Activated B cell treated with CpG ODN at 0.5 μM for 24 hours (primary cell): ENCODE data around the gene ERVW-1. TPM values are rescaled to one million over a fixed set of nuclear protein-coding genes. Genes with fewer than 3 reads are reported as not detected.
A peak's percentile ranks its signal among the peaks of the same experiment; 100 is the strongest.

Experiments
- ATAC-seq: fragments of 200-7000 bp; cut with Tn5 transposase; one replicate; pipeline ENCODE4 v1.10.0; 2021; ENCODE audit warnings: low read depth, mild to moderate bottlenecking, moderate library complexity
- CTCF ChIA-PET: fragments of 350-600 bp; sonication (Branson Sonifier 250); formaldehyde crosslinking; loops from one replicate; lab custom pipeline; 2021; ENCODE audit warnings: antibody characterized with exemption; lab: Charles Lee
- POLR2A ChIA-PET: fragments of 350-600 bp; sonication (Branson Sonifier 250); formaldehyde crosslinking; loops from one replicate; lab custom pipeline; 2021; ENCODE audit warnings: antibody characterized with exemption; lab: Charles Lee
- DNase-seq: peaks from one replicate; pipeline ENCODE4 v3.0.0; 2022
- H3K27ac Mint-ChIP-seq: one replicate; pipeline ENCODE4 v1.8.0; 2020; ENCODE audit warnings: mixed read lengths
- H3K27me3 Mint-ChIP-seq: one replicate; pipeline ENCODE4 v1.8.0; 2021; ENCODE audit warnings: mixed read lengths
- H3K36me3 Mint-ChIP-seq: one replicate; pipeline ENCODE4 v1.8.0; 2021; ENCODE audit warnings: low read depth, mixed read lengths
- H3K4me1 Mint-ChIP-seq: one replicate; pipeline ENCODE4 v1.8.0; 2021; ENCODE audit warnings: mixed read lengths
- H3K4me3 Mint-ChIP-seq: one replicate; pipeline ENCODE4 v1.8.0; 2020; ENCODE audit warnings: mild to moderate bottlenecking, mixed read lengths
- H3K9me3 Mint-ChIP-seq: one replicate; pipeline ENCODE4 v1.8.0; 2020; ENCODE audit warnings: mixed read lengths
- intact Hi-C: fragments of 100-400 bp; cut with micrococcal nuclease; formaldehyde crosslinking; loops from one replicate; pipeline ENCODE4 v1.15.1; 2024
- total RNA-seq: library from RNA; stranded (reverse); gene quantifications from 2 replicates; pipeline ENCODE4 v1.2.3, GENCODE V29; 2022
- TF ChIP-seq, protein P1 (sequence below): fragments of 200-600 bp; IDR thresholded peaks from one replicate; pipeline ENCODE4 v1.8.0; 2022; ENCODE audit warnings: antibody characterized with exemption, mild to moderate bottlenecking

The ERVW-1 gene
- total RNA-seq, 1 donor from 2014 or later: not detected

DNA sequence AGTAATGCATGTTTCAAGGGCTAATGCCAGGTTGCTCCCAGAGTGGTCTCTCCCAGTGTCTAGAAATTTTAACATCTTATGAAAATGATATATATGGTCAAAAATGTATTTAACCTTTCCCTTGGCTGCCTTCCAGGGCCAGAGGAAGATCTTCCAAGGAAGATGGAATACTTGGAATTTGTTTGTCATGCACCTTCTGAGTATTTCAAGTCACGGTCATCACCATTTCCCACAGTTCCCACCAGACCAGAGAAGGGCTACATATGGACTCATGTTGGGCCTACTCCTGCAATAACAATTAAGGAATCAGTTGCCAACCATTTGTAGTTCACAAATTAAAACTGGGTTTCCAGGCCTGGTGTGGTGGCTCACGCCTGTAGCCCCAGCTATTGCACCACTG lies 21.5 kb downstream of the ERVW-1 start:
- ChIA-PET CTCF (no interaction called here), POLR2A (interaction anchor here (0.6 kb wide), 1 partner anchor 197 kb away, joined by 4 read pairs; no protein-coding TSS in a partner anchor)
- TF ChIP-seq, protein P1, sequence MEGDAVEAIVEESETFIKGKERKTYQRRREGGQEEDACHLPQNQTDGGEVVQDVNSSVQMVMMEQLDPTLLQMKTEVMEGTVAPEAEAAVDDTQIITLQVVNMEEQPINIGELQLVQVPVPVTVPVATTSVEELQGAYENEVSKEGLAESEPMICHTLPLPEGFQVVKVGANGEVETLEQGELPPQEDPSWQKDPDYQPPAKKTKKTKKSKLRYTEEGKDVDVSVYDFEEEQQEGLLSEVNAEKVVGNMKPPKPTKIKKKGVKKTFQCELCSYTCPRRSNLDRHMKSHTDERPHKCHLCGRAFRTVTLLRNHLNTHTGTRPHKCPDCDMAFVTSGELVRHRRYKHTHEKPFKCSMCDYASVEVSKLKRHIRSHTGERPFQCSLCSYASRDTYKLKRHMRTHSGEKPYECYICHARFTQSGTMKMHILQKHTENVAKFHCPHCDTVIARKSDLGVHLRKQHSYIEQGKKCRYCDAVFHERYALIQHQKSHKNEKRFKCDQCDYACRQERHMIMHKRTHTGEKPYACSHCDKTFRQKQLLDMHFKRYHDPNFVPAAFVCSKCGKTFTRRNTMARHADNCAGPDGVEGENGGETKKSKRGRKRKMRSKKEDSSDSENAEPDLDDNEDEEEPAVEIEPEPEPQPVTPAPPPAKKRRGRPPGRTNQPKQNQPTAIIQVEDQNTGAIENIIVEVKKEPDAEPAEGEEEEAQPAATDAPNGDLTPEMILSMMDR: no peak
- intact Hi-C loops: no loop called here
- Mint-ChIP-seq H3K4me3 (no peak overlapping the region), H3K27me3 (no peaks in the 10 kb centered on the region), H3K27ac (no peak overlapping the region), H3K9me3 (no peaks in the 10 kb centered on the region), H3K4me1 (no peaks in the 10 kb centered on the region), H3K36me3 (peaks cover 52% of the 10 kb centered on the region)
- ATAC-seq (no peak), DNase-seq (no peak)

DNA sequence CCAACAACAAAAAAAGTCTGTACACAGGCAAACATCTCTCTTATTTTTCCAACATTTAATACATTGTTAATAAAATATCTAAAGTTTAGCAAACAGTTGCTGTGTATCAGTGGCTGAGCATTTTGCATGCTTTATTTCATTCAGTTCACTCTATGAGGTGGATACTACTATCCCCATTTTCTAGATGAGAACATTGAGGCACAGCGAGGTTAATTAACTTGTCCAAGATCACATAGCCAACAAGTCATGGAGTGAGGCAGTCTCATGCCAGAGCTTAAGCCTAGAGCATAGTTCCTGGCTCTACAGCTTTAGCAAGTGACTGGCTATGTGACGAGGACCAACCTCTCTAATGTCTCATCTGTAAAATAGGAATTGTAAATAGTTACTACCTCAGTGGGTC lies 26.1 kb downstream of the ERVW-1 start:
- H3K4me1 Mint-ChIP-seq: peaks cover 8% of the 10 kb centered on the region
- no peaks in the 10 kb centered on the region for H3K9me3 Mint-ChIP-seq
- intact Hi-C loops: no loop called here
- H3K27ac Mint-ChIP-seq: no peak overlapping the region
- ATAC-seq (no peak), DNase-seq (no peak)
- no peak overlapping the region for H3K4me3 Mint-ChIP-seq
- POLR2A ChIA-PET: no interaction called here
- peaks cover 60% of the 10 kb centered on the region for H3K36me3 Mint-ChIP-seq
- no peaks in the 10 kb centered on the region for H3K27me3 Mint-ChIP-seq
- TF ChIP-seq, protein P1: no peak
- CTCF ChIA-PET: no interaction called here

DNA sequence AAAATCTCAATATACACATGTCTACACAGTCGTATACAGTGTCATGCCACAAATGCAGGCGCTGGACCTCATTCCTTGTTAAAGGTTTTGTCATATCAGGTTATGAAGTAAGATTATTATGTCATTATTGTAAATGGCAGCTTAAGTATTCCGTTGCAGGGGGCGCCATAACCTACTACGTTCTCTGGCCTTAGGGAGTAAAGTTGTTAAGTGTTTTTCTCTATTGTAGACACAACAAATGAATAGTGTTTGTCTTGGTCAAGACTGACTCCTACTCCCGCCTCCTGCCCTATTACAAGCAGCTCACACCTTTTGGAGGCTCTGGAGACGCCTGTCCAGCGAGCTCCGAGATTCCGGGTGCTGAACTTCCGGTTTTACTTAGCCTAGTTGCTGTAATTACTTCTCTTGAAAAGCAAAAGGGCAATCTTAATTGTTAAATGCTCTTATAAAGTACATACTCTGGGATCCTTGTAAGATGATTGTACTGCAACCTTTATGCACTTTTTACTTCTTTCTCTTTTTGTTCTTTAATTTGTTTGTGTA lies 29.5 kb downstream of the ERVW-1 start:
- TF ChIP-seq, protein P1: no peak
- Mint-ChIP-seq H3K36me3 (peaks cover 31% of the 10 kb centered on the region), H3K9me3 (no peaks in the 10 kb centered on the region), H3K27ac (peak overlapping the region; percentile 97), H3K4me1 (peaks cover 8% of the 10 kb centered on the region), H3K4me3 (peak overlapping the region; percentile 95), H3K27me3 (no peaks in the 10 kb centered on the region)
- CTCF ChIA-PET: interaction anchor here (0.6 to 3.5 kb wide), 7 partner anchors 12 to 618 kb away, joined by 3 to 57 read pairs (median 7); partner anchors contain the start of genes PEX1 and RBM48
- intact Hi-C loops: loop anchor here (1.0 to 5.0 kb wide), 7 partner anchors 80 to 1851 kb away; partner anchors contain the start of genes CDK14, CYP51A1, PEX1 and RBM48
- peak; percentile 55 for ATAC-seq
- POLR2A ChIA-PET: interaction anchor here (0.6 to 3.0 kb wide), 13 partner anchors 10 to 1826 kb away, joined by 3 to 41 read pairs (median 7); partner anchors contain the start of genes AKAP9, ANKIB1, CDK6 and CYP51A1
- peak; percentile 29 for DNase-seq

DNA sequence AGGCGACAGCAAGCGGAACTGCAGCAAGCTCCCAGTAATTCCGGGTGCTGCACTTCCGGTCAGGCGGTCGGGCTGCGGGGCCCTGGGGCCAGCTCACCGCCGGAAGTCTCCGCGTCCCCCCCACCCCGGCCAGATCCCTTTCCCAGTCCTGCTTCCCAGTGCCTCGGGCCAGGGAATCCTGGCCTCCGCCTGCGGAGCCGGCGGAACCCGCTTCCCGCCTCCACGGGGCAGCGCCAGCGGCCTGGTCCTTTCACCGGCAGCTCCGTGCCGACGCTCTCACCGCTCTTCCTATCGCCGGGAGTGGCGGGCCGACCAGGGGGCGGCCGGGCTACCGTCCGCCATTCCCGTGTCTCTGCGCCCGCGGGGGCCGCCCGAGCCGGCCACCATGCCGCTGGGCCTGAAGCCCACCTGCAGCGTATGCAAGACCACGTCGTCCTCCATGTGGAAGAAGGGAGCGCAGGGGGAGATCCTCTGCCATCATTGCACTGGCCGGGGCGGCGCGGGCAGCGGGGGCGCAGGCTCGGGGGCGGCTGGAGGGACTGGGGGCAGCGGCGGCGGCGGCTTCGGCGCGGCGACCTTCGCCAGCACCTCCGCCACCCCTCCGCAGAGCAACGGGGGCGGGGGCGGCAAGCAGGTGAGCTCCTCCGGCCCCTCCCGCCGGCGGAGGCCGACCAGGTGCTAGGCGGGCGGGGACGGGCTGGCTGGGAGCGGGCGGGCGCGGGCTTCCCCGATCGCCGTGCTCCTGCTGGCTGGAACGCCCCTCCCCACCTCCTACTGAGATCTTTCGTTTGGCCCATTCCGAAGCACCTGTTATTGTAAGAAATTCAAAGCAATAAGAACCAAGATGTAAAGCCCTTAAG lies 30.2 kb downstream of the ERVW-1 start, which contains the start of gene GATAD1:
Gene GATAD1 (plus strand): TSS at position 138 of the 860 bp plus-strand sequence. CDS start 248 bp downstream, at position 386.
- Mint-ChIP-seq H3K27ac (peak within 1 kb of the TSS; percentile 97), H3K36me3 (peaks cover 27% of the 10 kb centered on the region), H3K4me3 (peak within 1 kb of the TSS; percentile 95), H3K4me1 (peaks cover 8% of the 10 kb centered on the region), H3K27me3 (no peaks in the 10 kb centered on the region), H3K9me3 (no peaks in the 10 kb centered on the region)
- POLR2A ChIA-PET: interaction anchor here (0.6 to 3.0 kb wide), 18 partner anchors 10 to 1825 kb away, joined by 3 to 41 read pairs (median 6); partner anchors contain the start of genes AKAP9, ANKIB1, CDK6 and CYP51A1
- TF ChIP-seq, protein P1: peak; percentile 61
- intact Hi-C loops: loop anchor here (1.0 to 5.0 kb wide), 15 partner anchors 23 to 1850 kb away; partner anchors contain the start of genes AKAP9, ANKIB1, CDK14 and CYP51A1
- DNase-seq (peak; percentile 74), ATAC-seq (peak; percentile 85)
- CTCF ChIA-PET: interaction anchor here (0.7 to 3.5 kb wide), 12 partner anchors 13 to 1160 kb away, joined by 3 to 57 read pairs (median 4); partner anchors contain the start of genes ANKIB1, KRIT1, LRRD1 and PEX1
